NCI-H526 treated with DMSO at 0.1 percent for 48 hours (cell line): Measurements from ENCODE around the gene MLLT3.

ENCODE experiments used
- DNase-seq: peaks from one replicate; lab custom pipeline; 2025; lab: John Stamatoyannopoulos, UW

MLLT3 gene

GRCh38 chr9:20379804-20380225, 242.5 kb downstream of the MLLT3 start:
- DNase-seq, result no peak

DNA sequence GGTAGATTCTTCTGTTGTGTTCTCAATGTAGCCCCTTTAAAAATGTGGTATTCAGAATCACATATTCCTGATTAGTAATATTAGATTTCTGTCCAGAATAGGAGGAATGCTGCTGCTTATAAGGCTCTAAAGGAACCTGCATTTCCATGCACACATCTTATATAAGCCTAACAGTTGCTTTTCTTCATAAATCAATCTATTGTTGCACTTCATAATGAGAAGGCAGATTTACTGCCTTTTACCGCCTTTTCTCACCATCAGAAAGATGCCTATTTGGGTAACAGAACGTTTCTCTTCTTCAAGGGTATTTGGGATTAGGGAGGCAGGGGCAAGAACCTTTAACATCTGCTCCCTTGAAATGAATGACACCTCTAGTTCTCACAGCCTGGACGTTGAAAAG, 243.4 kb downstream of the MLLT3 start:
- no peak for DNase-seq

- no peak for DNase-seq
Observed at GRCh38 chr9:20377790-20378189, 244.5 kb downstream of the MLLT3 start.

GRCh38 chr9:20376731-20377375, 245.4 kb downstream of the MLLT3 start:
- no peak for DNase-seq

DNA sequence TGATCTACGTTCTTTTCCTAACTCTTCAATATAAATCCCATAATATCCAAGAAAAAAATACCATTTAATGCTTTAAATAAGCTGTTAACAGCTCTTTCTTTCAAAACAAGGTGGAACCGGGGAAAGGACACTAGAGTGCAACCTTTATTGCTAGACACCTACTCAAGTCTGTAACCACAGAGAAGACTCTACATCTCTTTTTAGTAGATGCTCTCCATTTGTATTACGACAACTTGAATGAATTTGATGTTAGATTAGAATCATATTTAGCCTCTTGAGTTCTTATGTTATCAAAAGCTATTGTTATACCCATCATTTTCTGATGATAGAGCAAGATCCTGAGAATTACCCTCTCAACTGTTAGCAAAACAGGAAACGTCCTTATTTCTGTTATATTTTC, 246.3 kb downstream of the MLLT3 start:
- DNase-seq, result no peak

DNA sequence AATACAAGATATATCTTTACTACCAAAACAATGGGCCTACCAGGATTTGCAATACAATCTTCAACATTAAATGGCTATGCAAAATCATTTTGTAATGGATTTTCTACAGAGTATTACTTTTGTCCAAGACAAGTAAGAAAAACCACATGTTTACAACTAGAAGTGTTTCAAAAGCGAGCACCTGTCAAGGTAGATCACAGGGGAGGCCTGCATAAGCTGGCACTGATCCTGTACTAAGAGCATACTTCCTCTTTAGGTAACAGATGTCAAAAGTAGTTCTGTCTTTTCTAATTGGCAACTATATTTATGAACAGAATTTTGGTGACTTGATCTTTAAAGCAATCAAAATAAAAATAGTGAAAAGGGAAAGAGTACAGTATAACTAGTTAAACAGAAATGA, 249.0 kb downstream of the MLLT3 start:
- no peak for DNase-seq

DNA sequence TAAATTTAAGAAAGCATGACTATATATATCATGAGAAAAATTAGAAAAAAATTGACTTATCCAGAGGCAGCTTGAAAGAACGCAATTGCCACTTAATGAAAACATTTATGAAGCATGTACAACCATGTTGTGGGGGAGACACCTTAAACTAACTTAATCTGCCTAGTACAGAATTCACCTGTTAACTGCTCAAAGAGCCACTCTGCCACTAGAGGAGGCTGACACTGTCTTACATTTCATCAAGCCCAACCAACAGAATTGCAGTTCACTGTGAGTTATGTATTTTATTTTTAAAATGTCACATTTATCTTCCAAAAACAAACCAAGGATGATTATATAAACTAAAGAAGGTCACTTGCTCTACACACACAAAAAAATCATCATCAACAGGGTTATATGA, 252.9 kb downstream of the MLLT3 start:
- DNase-seq, result no peak

DNA sequence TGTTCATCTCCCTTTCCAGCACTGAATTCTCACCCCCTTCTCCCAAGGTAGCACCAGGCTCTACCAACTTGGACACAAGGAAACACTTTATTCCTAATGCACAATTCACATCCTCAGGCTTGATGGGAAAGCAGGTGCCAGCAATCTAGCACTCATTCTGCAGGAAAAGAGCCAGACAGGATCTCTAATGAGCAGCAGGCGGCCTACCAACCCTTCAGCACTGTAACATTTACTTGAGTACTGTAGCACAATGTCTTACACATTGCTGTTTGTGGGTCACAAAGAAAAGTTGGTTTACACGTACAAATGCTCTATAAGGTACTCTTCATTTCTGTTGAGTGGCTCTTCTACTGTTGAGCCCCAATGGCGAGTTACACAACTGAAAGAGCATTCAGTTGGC, 254.4 kb downstream of the MLLT3 start:
- DNase-seq, result no peak

DNA sequence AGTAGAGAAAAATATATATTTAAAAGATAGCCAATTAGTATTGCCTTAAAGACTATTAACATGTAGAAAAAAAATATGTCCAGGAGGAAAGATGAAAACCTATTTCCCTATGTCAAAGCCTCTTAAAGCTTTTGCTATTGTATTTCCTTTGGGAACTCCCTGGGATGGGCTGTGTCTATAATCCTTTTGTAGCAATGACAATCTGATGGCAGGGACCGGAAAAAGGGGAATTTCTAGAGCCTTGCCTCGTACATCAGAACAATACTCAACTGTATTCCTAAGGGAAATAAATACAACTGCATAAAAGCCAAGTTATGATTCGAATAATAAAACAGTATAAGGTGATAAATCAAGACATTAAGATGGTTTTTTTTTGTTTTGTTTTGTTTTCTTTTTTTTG, 257.3 kb downstream of the MLLT3 start:
- DNase-seq, result no peak

DNA sequence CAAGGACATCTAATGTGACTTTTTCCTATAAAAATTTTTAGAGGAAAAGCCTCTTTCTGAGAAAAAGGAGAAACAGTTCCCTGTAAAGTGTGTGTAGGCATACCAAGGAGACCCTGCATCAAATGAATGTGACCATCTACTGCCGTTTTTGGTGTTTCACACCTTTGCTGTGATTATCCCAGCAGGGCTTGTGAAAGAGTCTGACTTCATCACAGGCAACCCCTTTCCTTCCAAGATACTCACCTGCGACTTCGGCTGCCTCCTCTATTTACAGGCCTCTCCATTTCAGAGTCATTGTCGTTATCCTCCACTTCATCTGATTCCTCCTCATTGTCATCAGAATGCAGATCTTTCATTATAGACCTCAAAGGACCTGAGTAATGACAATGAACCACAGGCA, 259.1 kb downstream of the MLLT3 start:
- DNase-seq, result no peak

- DNase-seq, result no peak
Observed at GRCh38 chr9:20361656-20362570, 260.4 kb downstream of the MLLT3 start.

GRCh38 chr9:20361229-20361628, 261.1 kb downstream of the MLLT3 start:
- no peak for DNase-seq

DNA sequence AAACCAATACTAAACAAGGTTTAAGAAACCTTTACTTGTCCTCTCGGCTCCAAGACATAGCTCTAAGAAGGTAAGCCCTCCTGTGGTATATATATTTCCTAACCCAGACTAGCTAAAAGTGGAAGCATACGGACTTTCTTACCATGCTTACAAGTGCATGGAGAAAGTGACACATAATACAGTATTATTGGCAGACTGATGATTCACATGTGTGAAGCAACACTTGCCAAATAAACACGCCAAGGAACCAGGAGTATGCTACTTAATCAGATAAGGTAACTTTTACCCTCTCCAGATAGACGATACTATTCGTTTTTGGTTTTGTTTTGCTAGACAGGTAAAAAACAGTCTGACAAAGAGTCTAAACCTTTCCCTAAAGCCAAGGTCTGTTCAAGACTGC, 264.1 kb downstream of the MLLT3 start:
- DNase-seq, result no peak

GRCh38 chr9:20357037-20357432, 265.3 kb downstream of the MLLT3 start:
- DNase-seq, result no peak

GRCh38 chr9:20356403-20357036, 265.8 kb downstream of the MLLT3 start:
- DNase-seq, result peak; percentile 43

GRCh38 chr9:20355022-20355421, 267.3 kb downstream of the MLLT3 start:
- DNase-seq, result no peak

DNA sequence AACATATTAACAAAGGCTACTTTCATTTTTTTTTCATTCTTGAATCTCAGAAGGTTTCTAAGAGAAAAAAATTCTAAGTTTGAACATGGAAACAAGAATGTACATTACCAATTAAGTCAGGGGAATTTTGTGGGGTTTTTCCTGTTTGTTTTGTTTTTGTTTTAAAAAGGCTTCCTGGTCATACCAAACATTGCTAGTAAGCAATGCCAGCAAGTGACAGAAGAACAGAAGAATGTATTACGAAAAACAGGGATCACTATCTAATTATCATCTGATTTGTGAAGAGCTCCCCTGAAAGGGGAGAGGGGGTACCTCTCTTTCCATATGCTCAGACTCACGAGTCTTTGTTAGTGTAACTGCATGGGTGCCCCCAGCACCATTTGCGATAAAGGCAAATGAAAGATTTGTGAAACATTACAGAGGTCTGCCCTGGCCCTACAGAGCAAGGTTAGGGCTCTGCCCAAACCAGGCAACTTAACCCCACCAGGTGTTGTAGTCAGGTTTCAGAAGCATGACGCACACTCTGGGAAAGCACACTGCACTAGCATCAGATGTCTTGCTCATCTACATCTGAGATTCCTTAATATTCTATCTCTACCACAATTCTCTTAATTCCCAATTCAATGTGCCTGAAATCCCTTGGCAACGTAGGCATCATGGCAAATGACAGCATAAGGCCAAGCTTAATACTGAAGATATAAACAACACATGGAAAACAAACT, 268.2 kb downstream of the MLLT3 start:
- DNase-seq, result no peak

DNA sequence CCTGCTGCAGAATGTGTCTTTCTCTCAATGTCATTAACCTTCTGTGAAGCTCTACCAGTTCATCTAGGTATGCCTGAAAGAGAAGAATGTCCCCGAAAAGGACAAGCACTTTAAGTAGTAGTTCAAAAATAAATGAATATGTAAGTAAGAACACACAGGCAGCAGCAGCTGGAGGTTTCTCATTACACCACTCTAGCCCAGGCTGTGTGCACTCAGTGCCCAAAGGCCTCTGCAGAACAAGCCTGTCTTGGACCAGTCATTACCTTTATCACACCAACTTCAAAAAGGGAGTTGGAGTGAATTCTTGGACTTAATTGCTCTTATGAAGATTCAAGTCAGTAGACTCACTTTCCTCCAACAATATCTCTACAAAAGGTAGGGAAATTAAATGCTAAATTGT, 268.8 kb downstream of the MLLT3 start:
- no peak for DNase-seq

DNA sequence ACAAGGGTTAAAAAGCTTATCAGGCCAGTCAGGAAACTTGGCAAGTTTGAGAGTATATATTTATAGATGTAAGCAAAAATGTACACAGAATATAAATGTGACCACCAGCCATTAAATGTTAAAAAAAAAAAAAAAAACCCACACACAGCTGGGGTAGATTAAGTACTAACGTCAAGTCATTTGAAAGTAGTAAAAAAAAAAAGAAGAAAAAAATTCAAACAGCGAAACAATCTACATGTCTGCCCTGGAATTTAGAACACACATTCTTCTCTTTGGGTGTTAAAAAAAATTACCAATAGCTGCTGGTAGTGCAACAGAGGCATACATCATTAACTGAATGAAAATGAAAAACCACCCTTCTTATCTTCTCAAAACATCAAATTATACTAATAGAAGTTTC, 269.7 kb downstream of the MLLT3 start:
- DNase-seq, result no peak

- no peak for DNase-seq
Observed at GRCh38 chr9:20351715-20352114, 270.6 kb downstream of the MLLT3 start.

DNA sequence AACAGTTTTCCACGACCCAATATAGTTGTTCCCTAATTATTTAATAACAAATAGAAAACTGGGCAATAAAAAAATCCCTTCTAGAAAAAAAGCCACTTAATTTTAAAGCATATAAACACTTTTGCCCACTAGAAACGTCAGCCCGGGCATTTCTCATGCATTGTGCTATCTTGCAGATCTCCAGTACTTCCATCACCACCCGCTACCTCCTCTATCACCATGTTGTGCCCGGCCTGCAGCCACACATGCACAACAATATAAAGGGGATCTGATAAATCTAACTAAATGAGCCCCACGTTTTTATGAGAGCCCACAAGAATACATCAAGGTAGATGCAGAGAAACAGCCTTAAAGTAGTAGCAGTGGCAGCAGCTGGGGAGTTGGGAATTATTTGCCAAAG, 272.7 kb downstream of the MLLT3 start:
- no peak for DNase-seq

- DNase-seq, result no peak
Observed at GRCh38 chr9:20343325-20343724, 279.0 kb downstream of the MLLT3 start.

DNA sequence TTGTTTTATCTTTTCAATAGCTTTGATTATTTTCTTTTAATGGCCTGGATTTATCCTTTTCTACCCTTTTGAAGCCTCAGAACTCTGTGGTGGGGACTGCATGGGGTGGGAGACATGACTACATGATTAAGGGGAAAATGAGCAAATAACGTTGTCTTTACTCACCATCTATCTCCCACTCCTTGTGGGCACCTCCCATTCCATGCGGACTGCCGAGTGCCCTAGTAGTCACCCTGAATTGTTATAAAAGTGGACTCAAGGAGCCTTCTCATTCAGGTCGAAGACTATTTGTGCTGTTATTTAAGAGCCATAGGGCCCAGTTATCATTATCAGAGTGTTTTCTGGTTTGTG, 281.8 kb downstream of the MLLT3 start:
- DNase-seq, result no peak
